22Rv1 (cell line): ENCODE measurements around the gene SLC7A1.

Source experiments
- CTCF ChIP-seq: fragments of 450-650 bp; IDR thresholded peaks from 2 replicates; pipeline ENCODE4 v1.5.1; 2017; ENCODE audit warnings: mild to moderate bottlenecking
- ZFX ChIP-seq: fragments of 450-650 bp; IDR thresholded peaks from 2 replicates; pipeline ENCODE4 v1.6.1; 2017; ENCODE audit warnings: antibody characterized with exemption, borderline replicate concordance

DNA sequence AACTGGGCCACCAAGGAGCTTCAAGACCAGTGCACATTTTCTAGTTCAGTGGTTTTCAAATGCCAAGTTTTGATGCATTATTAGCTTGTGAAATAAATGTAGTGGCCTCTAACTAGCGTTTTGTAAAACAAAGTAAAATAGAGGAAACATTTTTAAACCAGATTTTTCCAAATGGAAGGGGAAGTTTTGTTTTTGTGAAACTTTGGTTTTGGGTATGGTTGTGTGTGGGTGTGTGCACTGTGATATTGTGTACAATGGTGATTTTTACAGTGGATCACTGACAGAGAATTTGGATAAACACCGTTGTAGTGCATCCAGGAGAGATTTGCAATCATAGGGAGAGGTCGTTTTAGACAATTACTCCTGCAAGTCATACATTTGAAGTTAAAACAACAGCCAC lies 108.9 kb downstream of the SLC7A1 start:
- TF ChIP-seq CTCF (no peak), ZFX (no peak)
